ENCODE measurements around the gene CD2.

DNA sequence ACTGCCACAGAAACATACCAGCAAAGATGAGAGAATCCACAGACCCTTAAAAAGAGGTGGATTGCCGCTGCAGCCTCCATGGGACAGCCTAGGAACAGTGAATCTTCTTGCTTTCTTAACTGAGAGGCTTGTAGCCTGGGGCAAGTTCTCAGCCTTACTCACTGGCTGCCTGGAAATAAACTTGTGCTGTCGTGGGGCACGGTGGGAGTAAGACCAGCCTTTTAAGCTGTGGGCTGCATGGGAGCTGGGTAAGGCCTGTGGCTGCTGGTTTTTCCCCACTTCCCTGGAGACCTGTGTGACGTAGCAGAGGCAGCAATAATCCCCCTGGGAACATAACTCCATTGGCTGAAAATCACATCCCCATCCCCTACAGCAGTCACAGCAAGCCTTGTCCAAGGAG is 30.8 kb downstream of the CD2 start:
- TF ChIP-seq CTCF (IDR thresholded peaks at IDR 0.05; ENCODE audit: control extremely low read depth in 1 of 3, insufficient read depth in 1 of 3, low read depth in 1 of 3, low read length in 3 of 3) (no peak), SIRT6 (IDR thresholded peaks at IDR 0.05; ENCODE audit: low read length) (no peak)

Data from H1 (cell line).